ENCODE data around the gene CCDC70. TPM values are rescaled to one million over a fixed set of nuclear protein-coding genes. Genes with fewer than 3 reads are reported as not detected.

Gene CCDC70
- total RNA-seq (2014; rRNA removed) (not detected in 2 replicates), Bru-seq, nascent RNA (not detected), BruChase-seq, experiment 1, labeled RNA remaining after a 6-hour chase (not detected), BruChase-seq, experiment 2, labeled RNA remaining after a 2-hour chase (not detected)
- long read RNA-seq: 0 reads

- intact Hi-C loops (cut with micrococcal nuclease): no loop called here
- Histone ChIP-seq H3K79me2 (ENCODE audit: low read length) (no peaks in the 10 kb centered on the region), H3K9me3 (ENCODE audit: low read length) (no peaks in the 10 kb centered on the region), H3K4me1 (ENCODE audit: insufficient read depth, low read length) (peaks cover 36% of the 10 kb centered on the region), H3K4me3 (ENCODE audit: low read length) (no peak within 1 kb of the TSS), H3K4me2 (ENCODE audit: low read length) (no peak within 1 kb of the TSS), H3K9me2 (replicated peaks; ENCODE audit: low read length) (no peaks in the 10 kb centered on the region), H3K9ac (ENCODE audit: low read length) (no peak within 1 kb of the TSS), H3K36me3 (ENCODE audit: low read depth, low read length) (no peaks in the 10 kb centered on the region), H3F3A (ENCODE audit: low read length, unreplicated experiment) (peaks cover 9% of the 10 kb centered on the region), H3K27ac (ENCODE audit: low read length) (no peak within 1 kb of the TSS), H2AFZ (ENCODE audit: low read length) (0 out of 2 replicates have a peak within 1 kb of the TSS, but pooled peaks have one; percentile 26), H3K27me3 (ENCODE audit: low read length) (no peaks in the 10 kb centered on the region), H4K20me1 (ENCODE audit: low read length) (no peaks in the 10 kb centered on the region)
- ATAC-seq (peak; percentile 43), DNase-seq (peak; percentile 72)
- CTCF ChIA-PET: no interaction called here
- no peak for TF ChIP-seq EZH2 (IDR thresholded peaks at IDR 0.05; ENCODE audit: low read length, unreplicated experiment)
- no peak for TF ChIP-seq CTCF (conservative IDR thresholded peaks at IDR 0.05; ENCODE audit: low read depth, low read length)
- no peak for TF ChIP-seq EZH2phosphoT487 (IDR thresholded peaks at IDR 0.05; ENCODE audit: borderline replicate concordance, low read length)
- POLR2A ChIA-PET (ENCODE audit: unreplicated experiment): no interaction called here
- no TSS peak for BruUV-seq (replicated peaks)
Measured at GRCh38 chr13:51861723-51862300, at the start of gene CCDC70. Gene CCDC70, plus strand, starts transcription at chr13:51861969. Its CDS starts 3,443 bp downstream, at chr13:51865412.

- Histone ChIP-seq H3K36me3 (ENCODE audit: low read depth, low read length) (no peaks in the 10 kb centered on the region), H4K20me1 (ENCODE audit: low read length) (no peaks in the 10 kb centered on the region), H3K79me2 (ENCODE audit: low read length) (no peaks in the 10 kb centered on the region), H3K4me3 (ENCODE audit: low read length) (no peak overlapping the region), H3K9ac (ENCODE audit: low read length) (no peak overlapping the region), H3F3A (ENCODE audit: low read length, unreplicated experiment) (no peaks in the 10 kb centered on the region), H3K9me2 (replicated peaks; ENCODE audit: low read length) (no peaks in the 10 kb centered on the region), H3K4me2 (ENCODE audit: low read length) (no peak overlapping the region), H3K4me1 (ENCODE audit: insufficient read depth, low read length) (peaks cover 6% of the 10 kb centered on the region; the same call in 1 of the 2 replicates), H3K27ac (ENCODE audit: low read length) (no peak overlapping the region), H3K27me3 (ENCODE audit: low read length) (no peaks in the 10 kb centered on the region), H3K9me3 (ENCODE audit: low read length) (no peaks in the 10 kb centered on the region), H2AFZ (ENCODE audit: low read length) (no peak overlapping the region)
- BruUV-seq (replicated peaks): no TSS peak
- TF ChIP-seq EZH2 (IDR thresholded peaks at IDR 0.05; ENCODE audit: low read length, unreplicated experiment) (no peak), EZH2phosphoT487 (IDR thresholded peaks at IDR 0.05; ENCODE audit: borderline replicate concordance, low read length) (no peak), CTCF (conservative IDR thresholded peaks at IDR 0.05; ENCODE audit: low read depth, low read length) (no peak)
- ChIA-PET POLR2A (ENCODE audit: unreplicated experiment) (no interaction called here), CTCF (no interaction called here)
- ATAC-seq (no peak), DNase-seq (no peak)
- intact Hi-C loops (cut with micrococcal nuclease): loop anchor here (2.0 kb wide), 1 partner anchor 387 kb away; no protein-coding TSS in a partner anchor
Measured at GRCh38 chr13:51814071-51814470, 47.7 kb upstream of the CCDC70 start.
